H9 (cell line): ENCODE data around the gene METTL1. TPM values are rescaled to one million over a fixed set of nuclear protein-coding genes. Genes with fewer than 3 reads are reported as not detected.

Experiments used
- DNase-seq: peaks from one replicate; pipeline ENCODE4 v3.0.0-alpha.2; 2017
- H2AFZ ChIP-seq: one replicate; pipeline ENCODE4 v1.6.1; 2013; ENCODE audit warnings: mild to moderate bottlenecking, low read length, control low read depth, moderate library complexity
- H2AK5ac ChIP-seq: 2 replicates; pipeline ENCODE4 v1.6.1; 2013; ENCODE audit warnings: low read length, control low read depth, mixed read lengths; ENCODE audit not compliant: insufficient read length
- H2BK120ac ChIP-seq: one replicate; pipeline ENCODE4 v1.6.1; 2013; ENCODE audit warnings: low read depth, mild to moderate bottlenecking, low read length, control low read depth, inconsistent platforms; ENCODE audit not compliant: poor library complexity, severe bottlenecking
- H2BK12ac ChIP-seq: 2 replicates; pipeline ENCODE4 v1.6.1; 2013; ENCODE audit warnings: low read length, control low read depth, mixed read lengths, low read depth; ENCODE audit not compliant: insufficient read length
- H2BK15ac ChIP-seq: 2 replicates; pipeline ENCODE4 v1.6.1; 2013; ENCODE audit warnings: low read depth, low read length, control low read depth
- H2BK20ac ChIP-seq: one replicate; pipeline ENCODE4 v1.6.1; 2013; ENCODE audit warnings: low read depth, mild to moderate bottlenecking, low read length, control low read depth, inconsistent platforms; ENCODE audit not compliant: poor library complexity, severe bottlenecking
- H2BK5ac ChIP-seq: 2 replicates; pipeline ENCODE4 v1.6.1; 2013; ENCODE audit warnings: low read length, control low read depth, mixed read lengths; ENCODE audit not compliant: insufficient read length
- H3K14ac ChIP-seq: 2 replicates; pipeline ENCODE4 v1.6.1; 2013; ENCODE audit warnings: low read length, control low read depth; ENCODE audit not compliant: insufficient read depth
- H3K18ac ChIP-seq: 2 replicates; pipeline ENCODE4 v1.6.1; 2013; ENCODE audit warnings: low read depth, mild to moderate bottlenecking, mixed read lengths, low read length, control low read depth; ENCODE audit not compliant: insufficient read length
- H3K23ac ChIP-seq: 2 replicates; pipeline ENCODE4 v1.6.1; 2013; ENCODE audit warnings: low read length, control low read depth, mixed read lengths, low read depth; ENCODE audit not compliant: insufficient read length
- H3K23me2 ChIP-seq: 2 replicates; pipeline ENCODE4 v1.6.1; 2013; ENCODE audit warnings: low read depth, mild to moderate bottlenecking, mixed read lengths, low read length, control low read depth; ENCODE audit not compliant: insufficient read length, poor library complexity, severe bottlenecking
- H3K27ac ChIP-seq: 2 replicates; pipeline ENCODE4 v1.5.1; 2013; ENCODE audit warnings: low read length, control low read depth, mixed read lengths, low read depth; ENCODE audit not compliant: insufficient read length
- H3K27me3 ChIP-seq: 2 replicates; pipeline ENCODE4 v1.6.1; 2013; ENCODE audit warnings: low read length, control low read depth, inconsistent platforms; ENCODE audit not compliant: insufficient read depth
- H3K4ac ChIP-seq: 2 replicates; pipeline ENCODE4 v1.6.1; 2013; ENCODE audit warnings: low read depth, mild to moderate bottlenecking, control low read depth, inconsistent platforms, low read length, moderate library complexity
- H3K4me1 ChIP-seq: 2 replicates; pipeline ENCODE4 v1.6.1; 2013; ENCODE audit warnings: low read length, control low read depth, inconsistent platforms; ENCODE audit not compliant: insufficient read depth
- H3K4me2 ChIP-seq: 2 replicates; pipeline ENCODE4 v1.6.1; 2013; ENCODE audit warnings: low read length, control low read depth, mixed read lengths; ENCODE audit not compliant: insufficient read length, insufficient read depth
- H3K56ac ChIP-seq: 2 replicates; pipeline ENCODE4 v1.6.1; 2013; ENCODE audit warnings: low read depth, mild to moderate bottlenecking, mixed read lengths, low read length, control low read depth; ENCODE audit not compliant: insufficient read length
- H3K79me1 ChIP-seq: 2 replicates; pipeline ENCODE4 v1.6.1; 2013; ENCODE audit warnings: low read depth, mild to moderate bottlenecking, moderate library complexity, low read length, control low read depth, inconsistent platforms; ENCODE audit not compliant: insufficient read depth, poor library complexity, severe bottlenecking
- H3K79me2 ChIP-seq: 2 replicates; pipeline ENCODE4 v1.6.1; 2013; ENCODE audit warnings: low read length, control low read depth, inconsistent platforms; ENCODE audit not compliant: insufficient read depth
- H3K9ac ChIP-seq: 2 replicates; pipeline ENCODE4 v1.6.1; 2013; ENCODE audit warnings: low read length, control low read depth, mixed read lengths; ENCODE audit not compliant: insufficient read length; ENCODE audit errors: extremely low read depth
- H3K9me3 ChIP-seq: one replicate; pipeline ENCODE4 v1.6.1; 2013; ENCODE audit warnings: low read depth, low read length, inconsistent platforms; ENCODE audit not compliant: control insufficient read depth
- H3T11ph ChIP-seq: one replicate; pipeline ENCODE4 v1.6.1; 2013; ENCODE audit warnings: mild to moderate bottlenecking, low read length, control low read depth, inconsistent platforms
- H4K20me1 ChIP-seq: one replicate; pipeline ENCODE4 v1.6.1; 2013; ENCODE audit not compliant: control insufficient read depth, insufficient read length, insufficient read depth
- H4K5ac ChIP-seq: 2 replicates; pipeline ENCODE4 v1.6.1; 2013; ENCODE audit warnings: low read depth, mild to moderate bottlenecking, mixed read lengths, low read length, control low read depth; ENCODE audit not compliant: insufficient read length
- H4K8ac ChIP-seq: replicated peaks from 2 replicates; pipeline ENCODE4 v1.6.1; 2013; ENCODE audit warnings: low read length, control low read depth, mixed read lengths, low read depth; ENCODE audit not compliant: insufficient read length
- H4K91ac ChIP-seq: 2 replicates; pipeline ENCODE4 v1.6.1; 2013; ENCODE audit warnings: low read depth, mild to moderate bottlenecking, moderate library complexity, mixed read lengths, low read length, control low read depth; ENCODE audit not compliant: insufficient read length
- H3K27ac Mint-ChIP-seq, 3 experiments: 2 replicates in 2 of 3; 3 replicates in 1 of 3; pipeline ENCODE4 v1.8.0; 2020 to 2021; ENCODE audit warnings: mixed read lengths in 3 of 3, mild to moderate bottlenecking in 1 of 3, moderate library complexity in 1 of 3
- H3K27me3 Mint-ChIP-seq: 2 replicates; pipeline ENCODE4 v1.8.0; 2021; ENCODE audit warnings: low read depth, mild to moderate bottlenecking, moderate library complexity, mixed read lengths
- H3K36me3 Mint-ChIP-seq, 3 experiments: 2 replicates in 2 of 3; 3 replicates in 1 of 3; pipeline ENCODE4 v1.8.0; 2020 to 2021; ENCODE audit warnings: low read depth in 3 of 3, mixed read lengths in 3 of 3; ENCODE audit not compliant: insufficient read depth in 1 of 3
- H3K4me1 Mint-ChIP-seq, 2 experiments: 2 replicates each; pipeline ENCODE4 v1.8.0; 2020; ENCODE audit warnings: mixed read lengths in 2 of 2
- H3K4me3 Mint-ChIP-seq, 2 experiments: 2 replicates in 1 of 2; 3 replicates in 1 of 2; pipeline ENCODE4 v1.8.0; 2020 to 2021; ENCODE audit warnings: mild to moderate bottlenecking in 2 of 2, mixed read lengths in 2 of 2, moderate library complexity in 1 of 2
- H3K9me3 Mint-ChIP-seq, 2 experiments: 2 replicates in 1 of 2; 3 replicates in 1 of 2; pipeline ENCODE4 v1.8.0; 2020; ENCODE audit warnings: mild to moderate bottlenecking in 2 of 2, mixed read lengths in 2 of 2, moderate library complexity in 1 of 2
- CTCF ChIP-seq: fragments of 200-600 bp; sonication (generic); conservative IDR thresholded peaks from 3 replicates; pipeline ENCODE4 v1.8.0; 2021; ENCODE audit warnings: antibody characterized with exemption, mild to moderate bottlenecking
- WGBS: extraction: QIAGEN DNeasy Blood & Tissue Kit; methylation state at CpG from one replicate; pipeline ENCODE4 v1.1.7; 2013; ENCODE audit warnings: missing lambda C conversion rate, low lambda C conversion rate, mixed read lengths; ENCODE audit not compliant: insufficient read length; ENCODE audit errors: extremely low coverage; 5-methylcytosine and 5-hydroxymethylcytosine counted together
- total RNA-seq: library from RNA; stranded (reverse); gene quantifications from 2 replicates; pipeline ENCODE4 v1.2.1, GENCODE V29; 2021

METTL1 gene
- total RNA-seq, 1 experiment from 2014 or later, result 58.4 TPM

- no peak for DNase-seq
- Histone ChIP-seq H4K91ac (no peak overlapping the region), H4K8ac (no peak overlapping the region), H3K14ac (no peak overlapping the region), H3K18ac (no peak overlapping the region), H2AFZ (no peak overlapping the region), H3K27ac (no peak overlapping the region), H4K5ac (no peak overlapping the region), H3K4me1 (no peaks in the 10 kb centered on the region), H3K27me3 (no peaks in the 10 kb centered on the region), H2BK120ac (no peak overlapping the region), H2AK5ac (no peak overlapping the region), H3K79me1 (no peaks in the 10 kb centered on the region), H2BK5ac (no peak overlapping the region), H2BK12ac (no peak overlapping the region), H3T11ph (no peak overlapping the region), H3K9ac (no peak overlapping the region), H4K20me1 (no peaks in the 10 kb centered on the region), H3K23me2 (no peaks in the 10 kb centered on the region), H3K4ac (no peak overlapping the region), H2BK15ac (no peak overlapping the region), H3K56ac (no peak overlapping the region), H2BK20ac (no peak overlapping the region), H3K79me2 (no peaks in the 10 kb centered on the region), H3K9me3 (no peaks in the 10 kb centered on the region), H3K23ac (no peak overlapping the region), H3K4me2 (no peak overlapping the region)
- H3K9me3 Mint-ChIP-seq, result no peaks in the 10 kb centered on the region
- no CpG with 5 or more reads among the region's 3 CpGs for WGBS
- peaks cover 3% of the 10 kb centered on the region in 2 experiments for H3K4me1 Mint-ChIP-seq
- H3K4me3 Mint-ChIP-seq, result no peak overlapping the region
- peaks cover 0 to 11% (median 3%) of the 10 kb centered on the region in 3 experiments; a peak in 4 of 7 replicates for H3K36me3 Mint-ChIP-seq
- TF ChIP-seq CTCF, result no peak
- no peaks in the 10 kb centered on the region for H3K27me3 Mint-ChIP-seq
- no peak overlapping the region for H3K27ac Mint-ChIP-seq
Measured at GRCh38 chr12:57809425-57809824, 37.5 kb upstream of the METTL1 start.
